ENCODE data around the gene NAA25. TPM values are rescaled to one million over a fixed set of nuclear protein-coding genes. Genes with fewer than 3 reads are reported as not detected.
"Not testable (repeated sequence)": the region's sequence is repeated elsewhere in the genome, so short reads cannot be mapped to it uniquely, and the experiment has no call there.

Gene NAA25
- total RNA-seq, 1 donor from 2014 or later: 12.5 TPM

GRCh38 chr12:112116232-112117060 is 7.9 kb upstream of the NAA25 start:
- DNase-seq (ENCODE audit: low read depth in 2 of 2): peak; percentile 75 to 83

GRCh38 chr12:112115259-112116045 is 6.9 kb upstream of the NAA25 start:
- no peak for DNase-seq (ENCODE audit: low read depth in 2 of 2)

GRCh38 chr12:112112409-112113133 is 4.0 kb upstream of the NAA25 start:
- DNase-seq (ENCODE audit: low read depth in 2 of 2): no peak

GRCh38 chr12:112111931-112112330 is 3.3 kb upstream of the NAA25 start:
- DNase-seq (ENCODE audit: low read depth in 2 of 2): no peak

- DNase-seq (ENCODE audit: low read depth in 2 of 2): not testable (repeated sequence)
Observed at GRCh38 chr12:112110787-112111662, 2.4 kb upstream of the NAA25 start.

GRCh38 chr12:112107306-112108201 is 1.0 kb downstream of the NAA25 start:
- DNase-seq (ENCODE audit: low read depth in 2 of 2): peak in 1 of 2 donors; percentile 31

GRCh38 chr12:112105891-112106290 is 2.7 kb downstream of the NAA25 start:
- DNase-seq (ENCODE audit: low read depth in 2 of 2): no peak

- DNase-seq (ENCODE audit: low read depth in 2 of 2): no peak
Observed at GRCh38 chr12:112103758-112104503, 4.7 kb downstream of the NAA25 start.

- DNase-seq (ENCODE audit: low read depth in 2 of 2): not testable (repeated sequence)
Observed at GRCh38 chr12:112102746-112103145, 5.8 kb downstream of the NAA25 start.

- no peak for DNase-seq (ENCODE audit: low read depth in 2 of 2)
Observed at GRCh38 chr12:112102127-112102526, 6.5 kb downstream of the NAA25 start.

GRCh38 chr12:112100500-112100899 is 8.1 kb downstream of the NAA25 start:
- not testable (repeated sequence) for DNase-seq (ENCODE audit: low read depth in 2 of 2)

- DNase-seq (ENCODE audit: low read depth in 2 of 2): peak in 1 of 2 donors; percentile 10
Observed at GRCh38 chr12:112097641-112098040, 10.9 kb downstream of the NAA25 start.

- peak in 1 of 2 donors; percentile 83 for DNase-seq (ENCODE audit: low read depth in 2 of 2)
Observed at GRCh38 chr12:112096667-112097066, 11.9 kb downstream of the NAA25 start.

- DNase-seq (ENCODE audit: low read depth in 2 of 2): no peak
Observed at GRCh38 chr12:112096070-112096469, 12.5 kb downstream of the NAA25 start.

- no peak for DNase-seq (ENCODE audit: low read depth in 2 of 2)
Observed at GRCh38 chr12:112091563-112091962, 17.0 kb downstream of the NAA25 start.

- DNase-seq (ENCODE audit: low read depth in 2 of 2): no peak
Observed at GRCh38 chr12:112087851-112088250, 20.7 kb downstream of the NAA25 start.

- no peak for DNase-seq (ENCODE audit: low read depth in 2 of 2)
Observed at GRCh38 chr12:112087055-112087850, 21.3 kb downstream of the NAA25 start.

- no peak for DNase-seq (ENCODE audit: low read depth in 2 of 2)
Observed at GRCh38 chr12:112066566-112066965, 42.0 kb downstream of the NAA25 start.

Data from lung microvascular endothelial cell (primary cell).